ENCODE results near the gene CAPZB. TPM values are rescaled to one million over a fixed set of nuclear protein-coding genes. Genes with fewer than 3 reads are reported as not detected.

The CAPZB gene
- total and polyA plus RNA-seq, 2 of the 4 experiments (the other 2 are of a cell fraction), result 216 to 304 TPM

DNA sequence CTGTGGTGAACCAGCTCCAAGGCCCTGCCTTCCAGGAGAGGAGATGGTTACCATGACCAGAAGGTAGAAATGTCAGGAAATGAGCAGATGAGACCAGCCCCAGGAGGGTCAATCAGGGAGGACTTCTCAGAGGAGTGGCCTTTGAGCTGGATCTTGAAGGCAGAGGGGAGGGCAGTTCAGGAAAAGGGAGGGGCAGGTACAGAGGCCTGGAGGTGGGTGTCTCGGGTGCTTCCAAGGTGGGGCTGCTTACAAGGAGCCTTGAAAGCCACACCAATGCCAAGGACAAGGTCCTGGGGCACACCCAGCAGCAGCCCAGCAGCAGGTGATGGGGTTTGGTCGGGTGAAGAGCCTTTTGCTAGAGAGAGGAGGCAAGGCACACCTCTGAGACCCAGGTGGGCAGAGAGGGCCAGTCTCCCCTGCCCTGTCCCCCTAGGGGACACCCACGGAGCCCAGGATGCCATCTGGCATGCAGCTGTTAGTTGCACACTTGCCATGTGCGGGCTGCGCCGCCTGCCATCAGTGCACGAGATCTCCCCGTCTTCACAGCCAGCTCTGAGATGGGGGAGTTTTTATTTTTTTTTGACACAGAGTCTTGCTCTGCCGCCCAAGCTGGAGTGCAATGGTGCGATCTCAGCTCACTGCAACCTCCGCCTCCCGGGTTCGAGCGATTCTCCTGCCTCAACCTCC, 154.7 kb downstream of the CAPZB start:
- H3K4me3 ChIP-seq (ENCODE audit: insufficient read depth, low read depth, low read length), result no peak overlapping the region
- BruUV-seq (replicated peaks), result no TSS peak
- TF ChIP-seq, protein P1, sequence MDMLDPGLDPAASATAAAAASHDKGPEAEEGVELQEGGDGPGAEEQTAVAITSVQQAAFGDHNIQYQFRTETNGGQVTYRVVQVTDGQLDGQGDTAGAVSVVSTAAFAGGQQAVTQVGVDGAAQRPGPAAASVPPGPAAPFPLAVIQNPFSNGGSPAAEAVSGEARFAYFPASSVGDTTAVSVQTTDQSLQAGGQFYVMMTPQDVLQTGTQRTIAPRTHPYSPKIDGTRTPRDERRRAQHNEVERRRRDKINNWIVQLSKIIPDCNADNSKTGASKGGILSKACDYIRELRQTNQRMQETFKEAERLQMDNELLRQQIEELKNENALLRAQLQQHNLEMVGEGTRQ (IDR thresholded peaks at IDR 0.05; ENCODE audit: low read depth, low read length), result no peak
- TF ChIP-seq RCOR1 (IDR thresholded peaks at IDR 0.05; ENCODE audit: insufficient replicate concordance, low read length), result no peak
- TF ChIP-seq MAFK (IDR thresholded peaks at IDR 0.05; ENCODE audit: low read depth, low read length), result no peak
- TF ChIP-seq, protein P2, sequence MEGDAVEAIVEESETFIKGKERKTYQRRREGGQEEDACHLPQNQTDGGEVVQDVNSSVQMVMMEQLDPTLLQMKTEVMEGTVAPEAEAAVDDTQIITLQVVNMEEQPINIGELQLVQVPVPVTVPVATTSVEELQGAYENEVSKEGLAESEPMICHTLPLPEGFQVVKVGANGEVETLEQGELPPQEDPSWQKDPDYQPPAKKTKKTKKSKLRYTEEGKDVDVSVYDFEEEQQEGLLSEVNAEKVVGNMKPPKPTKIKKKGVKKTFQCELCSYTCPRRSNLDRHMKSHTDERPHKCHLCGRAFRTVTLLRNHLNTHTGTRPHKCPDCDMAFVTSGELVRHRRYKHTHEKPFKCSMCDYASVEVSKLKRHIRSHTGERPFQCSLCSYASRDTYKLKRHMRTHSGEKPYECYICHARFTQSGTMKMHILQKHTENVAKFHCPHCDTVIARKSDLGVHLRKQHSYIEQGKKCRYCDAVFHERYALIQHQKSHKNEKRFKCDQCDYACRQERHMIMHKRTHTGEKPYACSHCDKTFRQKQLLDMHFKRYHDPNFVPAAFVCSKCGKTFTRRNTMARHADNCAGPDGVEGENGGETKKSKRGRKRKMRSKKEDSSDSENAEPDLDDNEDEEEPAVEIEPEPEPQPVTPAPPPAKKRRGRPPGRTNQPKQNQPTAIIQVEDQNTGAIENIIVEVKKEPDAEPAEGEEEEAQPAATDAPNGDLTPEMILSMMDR (conservative IDR thresholded peaks at IDR 0.05; ENCODE audit: low read depth, low read length), result no peak
- TF ChIP-seq SMC3 (IDR thresholded peaks at IDR 0.05; ENCODE audit: low read depth, low read length), result no peak
- no peak for TF ChIP-seq MAZ (IDR thresholded peaks at IDR 0.05; ENCODE audit: borderline replicate concordance, low read depth, low read length)
- no peak for TF ChIP-seq RAD21 (IDR thresholded peaks at IDR 0.05; ENCODE audit: low read length)
- TF ChIP-seq CHD1 (IDR thresholded peaks at IDR 0.05; ENCODE audit: low read depth, low read length), result no peak
- no peak for TF ChIP-seq RFX5 (IDR thresholded peaks at IDR 0.05; ENCODE audit: low read depth, low read length)
- TF ChIP-seq, protein P3, sequence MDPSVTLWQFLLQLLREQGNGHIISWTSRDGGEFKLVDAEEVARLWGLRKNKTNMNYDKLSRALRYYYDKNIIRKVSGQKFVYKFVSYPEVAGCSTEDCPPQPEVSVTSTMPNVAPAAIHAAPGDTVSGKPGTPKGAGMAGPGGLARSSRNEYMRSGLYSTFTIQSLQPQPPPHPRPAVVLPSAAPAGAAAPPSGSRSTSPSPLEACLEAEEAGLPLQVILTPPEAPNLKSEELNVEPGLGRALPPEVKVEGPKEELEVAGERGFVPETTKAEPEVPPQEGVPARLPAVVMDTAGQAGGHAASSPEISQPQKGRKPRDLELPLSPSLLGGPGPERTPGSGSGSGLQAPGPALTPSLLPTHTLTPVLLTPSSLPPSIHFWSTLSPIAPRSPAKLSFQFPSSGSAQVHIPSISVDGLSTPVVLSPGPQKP (IDR thresholded peaks at IDR 0.05; ENCODE audit: borderline replicate concordance, low read depth, low read length), result no peak
- TF ChIP-seq MXI1 (IDR thresholded peaks at IDR 0.05; ENCODE audit: borderline replicate concordance, low read depth, low read length), result no peak
- no peak for TF ChIP-seq FOS (IDR thresholded peaks at IDR 0.05; ENCODE audit: low read depth, low read length)
- no peak for ATAC-seq (ENCODE audit: low read depth)
- H3K56ac ChIP-seq (ENCODE audit: extremely low read depth, insufficient read depth, low read length), result no peak overlapping the region
- dilution Hi-C loops (cut with HindIII; ENCODE audit: low sequenced_read_pairs, unreplicated experiment), result no loop called here
- in situ Hi-C loops (cut with MboI; ENCODE audit: low sequenced_read_pairs), result no loop called here
- H3K14ac ChIP-seq (replicated peaks; ENCODE audit: low read depth, low read length), result no peak overlapping the region
- no peak overlapping the region for H3K4me2 ChIP-seq (ENCODE audit: low read depth, low read length)
- no peak overlapping the region for H2BK5ac ChIP-seq (ENCODE audit: low read depth, low read length, poor library complexity, severe bottlenecking)
- no peak overlapping the region for H4K91ac ChIP-seq (ENCODE audit: insufficient read depth, low read depth, low read length)
- H3K9me1 ChIP-seq (ENCODE audit: insufficient read depth, low read length), result peaks cover 9% of the 10 kb centered on the region; the same call in 1 of the 2 replicates
- ChIA-PET POLR2A (ENCODE audit: unreplicated experiment) (no interaction called here), CTCF (no interaction called here)
- no peak overlapping the region for H2AK5ac ChIP-seq (ENCODE audit: low read depth, low read length)
- 100% methylated on average over 1 of the region's 14 CpGs; no CpG with 5 or more reads in 1 of the 2 experiments for WGBS, 2 experiments (ENCODE audit: extremely low coverage in 2 of 2, insufficient read length in 1 of 2)
- H4K20me1 ChIP-seq (ENCODE audit: insufficient read depth, low read length), result peaks cover 5% of the 10 kb centered on the region
- no peaks in the 10 kb centered on the region for H3K79me1 ChIP-seq (ENCODE audit: low read depth in 1 of 2, low read length in 2 of 2)
- peaks cover 37% of the 10 kb centered on the region for H3K36me3 ChIP-seq (ENCODE audit: control insufficient read depth, insufficient read depth, low read length)
- H2BK120ac ChIP-seq (ENCODE audit: low read depth, low read length), result no peak overlapping the region
- H3K9me3 ChIP-seq (ENCODE audit: control insufficient read depth, insufficient read depth, low read length), result no peaks in the 10 kb centered on the region
- H3K9ac ChIP-seq (ENCODE audit: low read depth, low read length), result no peak overlapping the region
- intact Hi-C loops (cut with micrococcal nuclease), result no loop called here
- no peaks in the 10 kb centered on the region for H3K4me1 ChIP-seq (ENCODE audit: control insufficient read depth, insufficient read depth, low read length)
- no peak overlapping the region for H3K18ac ChIP-seq (ENCODE audit: low read depth, low read length)
- H2AFZ ChIP-seq (replicated peaks; ENCODE audit: low read length, poor library complexity), result no peak overlapping the region
- H3K23ac ChIP-seq (ENCODE audit: low read depth, low read length), result no peak overlapping the region
- no peak for DNase-seq
- H3K27me3 ChIP-seq (ENCODE audit: control insufficient read depth, insufficient read depth, low read length), result no peaks in the 10 kb centered on the region
- no peak overlapping the region for H2BK20ac ChIP-seq (ENCODE audit: low read depth, low read length)
- no peak overlapping the region for H4K8ac ChIP-seq (ENCODE audit: low read depth in 2 of 2, low read length in 2 of 2)
- peak overlapping the region; percentile 28 for H2AK9ac ChIP-seq (replicated peaks; ENCODE audit: low read depth, low read length, poor library complexity)
- H2BK15ac ChIP-seq (ENCODE audit: low read depth, low read length), result no peak overlapping the region
- no peak overlapping the region for H4K5ac ChIP-seq (ENCODE audit: low read depth, low read length)
- no peak overlapping the region for H3K4ac ChIP-seq (ENCODE audit: low read depth, low read length)
- no peak overlapping the region for H3K27ac ChIP-seq (ENCODE audit: insufficient read depth, low read length)
